GM06990 (cell line): Measurements from ENCODE around the gene ADARB2.

Experiments used
- DNase-seq: peaks from one replicate; pipeline ENCODE4 v3.0.0-alpha.2; 2011; ENCODE audit not compliant: insufficient read length; ENCODE audit errors: extremely low read depth
- H3K27me3 ChIP-seq: replicated peaks from 2 replicates; pipeline ENCODE4 v1.6.0; 2011; ENCODE audit warnings: low read length; ENCODE audit not compliant: control insufficient read depth, insufficient read depth
- H3K36me3 ChIP-seq: 2 replicates; pipeline ENCODE4 v1.5.1; 2011; ENCODE audit warnings: low read length; ENCODE audit not compliant: control insufficient read depth, insufficient read depth
- H3K4me3 ChIP-seq: replicated peaks from 2 replicates; pipeline ENCODE4 v1.5.1; 2011; ENCODE audit warnings: low read depth, mild to moderate bottlenecking, control low read depth, low read length
- TF ChIP-seq, protein P1 (sequence below): IDR thresholded peaks from 2 replicates; pipeline ENCODE4 v1.5.1; 2011; ENCODE audit warnings: low read length, control low read depth, mild to moderate bottlenecking, inconsistent platforms; ENCODE audit not compliant: insufficient read depth, poor library complexity, severe bottlenecking

The ADARB2 gene

DNA sequence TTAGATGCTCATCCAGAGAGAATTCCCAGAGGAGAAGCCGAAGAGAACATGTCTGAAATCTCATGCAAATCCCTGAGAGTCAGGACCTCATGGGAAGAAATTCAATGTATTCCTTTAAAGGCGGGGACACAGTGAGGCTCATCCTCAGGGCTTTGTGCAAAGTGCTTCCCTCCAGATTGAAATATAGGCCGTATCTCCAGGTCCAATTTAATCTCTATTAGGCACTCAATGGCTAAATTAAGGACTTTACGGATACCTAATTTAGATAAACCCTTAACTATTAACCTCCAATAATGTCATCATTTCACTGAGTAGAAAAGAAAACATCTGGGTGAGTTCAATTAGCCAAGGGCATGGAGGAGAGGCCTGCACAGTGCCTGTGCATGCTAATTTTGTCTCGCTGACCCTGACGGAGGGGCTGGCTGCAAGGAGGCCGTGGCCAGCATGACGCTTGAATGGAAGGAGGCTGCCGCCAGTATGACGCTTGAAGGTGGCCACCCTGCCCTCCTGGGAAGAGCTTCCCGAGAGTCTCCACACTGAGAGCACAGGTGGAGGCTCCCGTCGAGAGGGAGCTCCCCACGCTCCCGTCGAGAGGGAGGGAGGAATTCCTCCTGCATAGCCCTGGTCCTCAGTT lies 287.6 kb downstream of the ADARB2 start:
- DNase-seq, result no peak
- Histone ChIP-seq H3K36me3 (no peaks in the 10 kb centered on the region), H3K27me3 (no peaks in the 10 kb centered on the region), H3K4me3 (no peak overlapping the region)
- TF ChIP-seq, protein P1, sequence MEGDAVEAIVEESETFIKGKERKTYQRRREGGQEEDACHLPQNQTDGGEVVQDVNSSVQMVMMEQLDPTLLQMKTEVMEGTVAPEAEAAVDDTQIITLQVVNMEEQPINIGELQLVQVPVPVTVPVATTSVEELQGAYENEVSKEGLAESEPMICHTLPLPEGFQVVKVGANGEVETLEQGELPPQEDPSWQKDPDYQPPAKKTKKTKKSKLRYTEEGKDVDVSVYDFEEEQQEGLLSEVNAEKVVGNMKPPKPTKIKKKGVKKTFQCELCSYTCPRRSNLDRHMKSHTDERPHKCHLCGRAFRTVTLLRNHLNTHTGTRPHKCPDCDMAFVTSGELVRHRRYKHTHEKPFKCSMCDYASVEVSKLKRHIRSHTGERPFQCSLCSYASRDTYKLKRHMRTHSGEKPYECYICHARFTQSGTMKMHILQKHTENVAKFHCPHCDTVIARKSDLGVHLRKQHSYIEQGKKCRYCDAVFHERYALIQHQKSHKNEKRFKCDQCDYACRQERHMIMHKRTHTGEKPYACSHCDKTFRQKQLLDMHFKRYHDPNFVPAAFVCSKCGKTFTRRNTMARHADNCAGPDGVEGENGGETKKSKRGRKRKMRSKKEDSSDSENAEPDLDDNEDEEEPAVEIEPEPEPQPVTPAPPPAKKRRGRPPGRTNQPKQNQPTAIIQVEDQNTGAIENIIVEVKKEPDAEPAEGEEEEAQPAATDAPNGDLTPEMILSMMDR, result no peak

DNA sequence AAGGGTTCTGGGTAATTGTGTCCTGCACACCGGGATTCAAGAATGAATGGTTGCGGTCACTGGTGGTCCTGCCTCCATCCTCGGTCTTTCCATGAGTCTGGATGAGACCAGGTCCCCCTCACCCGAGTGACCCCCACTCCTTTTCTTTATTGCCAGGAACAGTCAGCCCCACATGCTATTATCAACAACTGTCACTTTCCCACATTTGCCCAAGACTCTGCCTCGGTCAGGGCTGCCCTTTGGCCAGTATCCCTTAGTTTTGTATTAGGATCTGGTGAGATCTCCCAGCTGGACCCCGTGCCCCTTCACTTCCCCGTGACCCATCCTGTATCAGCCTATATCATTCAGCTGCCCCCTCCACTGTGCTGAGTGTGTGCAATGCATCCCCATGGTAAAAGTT lies 288.3 kb downstream of the ADARB2 start:
- no peak for DNase-seq
- Histone ChIP-seq H3K4me3 (no peak overlapping the region), H3K27me3 (no peaks in the 10 kb centered on the region), H3K36me3 (no peaks in the 10 kb centered on the region)
- TF ChIP-seq, protein P1, result no peak

DNA sequence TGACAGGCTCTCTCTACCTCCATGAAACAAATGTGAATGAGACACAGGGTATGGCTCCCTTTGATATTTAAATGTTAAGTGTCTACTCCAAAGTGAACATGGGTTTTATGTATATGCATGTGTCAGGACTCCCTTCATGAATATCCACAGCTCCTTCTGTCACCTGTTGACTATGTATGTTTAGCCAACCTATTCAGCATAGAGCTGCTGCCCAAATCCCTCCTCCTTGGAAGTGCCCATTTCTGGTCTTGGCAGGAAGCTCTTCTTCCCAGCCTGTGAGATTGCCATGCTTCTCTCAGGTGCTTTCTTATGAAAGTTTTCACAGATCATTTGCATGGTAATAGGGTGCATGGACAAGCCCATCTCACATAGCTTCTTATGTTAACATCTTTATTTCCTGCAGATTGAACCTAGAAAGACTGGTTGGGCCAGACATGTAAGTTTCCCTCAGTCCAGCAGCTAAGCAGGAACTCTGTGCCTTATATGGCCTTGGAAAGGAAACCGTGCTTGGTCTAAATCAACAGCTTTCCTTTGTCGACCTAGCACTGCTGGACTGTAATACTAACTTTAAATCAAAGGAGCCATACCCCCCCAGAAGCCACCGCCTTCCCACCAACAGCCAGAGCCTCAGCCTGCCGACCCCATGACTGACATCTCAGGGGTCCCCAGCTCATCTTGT lies 288.9 kb downstream of the ADARB2 start:
- Histone ChIP-seq H3K36me3 (no peaks in the 10 kb centered on the region), H3K4me3 (no peak overlapping the region), H3K27me3 (no peaks in the 10 kb centered on the region)
- TF ChIP-seq, protein P1, result no peak
- DNase-seq, result no peak

DNA sequence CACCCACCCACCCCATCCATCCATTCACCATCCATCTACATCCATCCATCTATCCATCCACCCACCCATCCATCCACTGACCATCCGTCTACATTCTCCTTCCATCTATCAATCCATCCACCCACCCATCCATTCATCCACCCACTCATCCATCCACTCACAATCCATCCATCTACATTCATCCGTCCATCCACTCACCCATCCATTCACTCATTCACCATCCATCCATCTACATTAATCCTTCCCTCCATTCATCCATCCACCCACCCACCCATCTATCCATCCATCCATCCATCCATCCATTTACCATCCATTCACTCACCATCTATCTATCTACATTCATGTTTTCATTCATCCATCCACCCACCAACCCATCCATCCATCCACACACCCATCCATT lies 292.5 kb downstream of the ADARB2 start:
- TF ChIP-seq, protein P1, result no peak
- H3K36me3 ChIP-seq, result no peaks in the 10 kb centered on the region
- H3K27me3 ChIP-seq, result no peaks in the 10 kb centered on the region
- no peak overlapping the region for H3K4me3 ChIP-seq
- DNase-seq, result no peak

DNA sequence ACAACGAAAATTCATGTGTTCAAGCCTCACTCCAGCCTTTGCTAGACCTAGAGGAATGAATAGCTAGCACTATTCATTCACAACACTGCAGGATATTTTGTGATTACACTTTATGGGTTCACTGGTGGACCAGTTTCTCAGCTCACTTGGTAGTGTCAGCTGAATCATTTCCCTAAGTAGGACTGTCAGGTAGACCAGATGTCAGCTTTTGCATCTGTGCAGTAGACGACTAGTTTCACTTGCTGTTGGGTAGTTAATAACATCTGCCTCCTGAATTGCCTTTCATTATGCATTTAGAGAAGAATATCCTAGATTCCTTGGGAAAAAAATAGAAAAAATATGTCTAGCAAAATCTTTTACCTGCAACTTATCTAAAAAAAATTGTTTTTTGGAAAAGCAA lies 296.4 kb downstream of the ADARB2 start:
- H3K27me3 ChIP-seq, result no peaks in the 10 kb centered on the region
- TF ChIP-seq, protein P1, result no peak
- DNase-seq, result no peak
- H3K36me3 ChIP-seq, result no peaks in the 10 kb centered on the region
- no peak overlapping the region for H3K4me3 ChIP-seq
